Lung (tissue), 12 donors: ENCODE data around the gene RRN3. TPM values are rescaled to one million over a fixed set of nuclear protein-coding genes. Genes with fewer than 3 reads are reported as not detected.
"Not testable (repeated sequence)": the region's sequence is repeated elsewhere in the genome, so short reads cannot be mapped to it uniquely, and the experiment has no call there.

Experiments
- ATAC-seq: fragments of 200-7000 bp; cut with Tn5 transposase; one replicate; pipeline ENCODE4 v1.9.1; 2020; ENCODE audit warnings: moderate number of reproducible peaks; ENCODE audit not compliant: insufficient read depth, low FRiP score
- DNase-seq, 3 donors: peaks; one replicate each; pipeline ENCODE4 v3.0.0-alpha.2; 2013 to 2017
- H3K27ac ChIP-seq, 2 donors: one replicate each; pipeline ENCODE4 v1.5.1; 2013; ENCODE audit warnings: mild to moderate bottlenecking in 2 of 2, moderate library complexity in 2 of 2, control low read depth in 1 of 2, inconsistent platforms in 1 of 2, low read depth in 1 of 2, low read length in 1 of 2
- H3K27me3 ChIP-seq, 3 donors: one replicate each; pipeline ENCODE4 v1.5.1; 2013; ENCODE audit warnings: low read length in 2 of 3; ENCODE audit not compliant: control insufficient read depth in 3 of 3, insufficient read depth in 3 of 3
- H3K36me3 ChIP-seq, 4 donors: one replicate each; pipeline ENCODE4 v1.5.1; 2013; ENCODE audit warnings: low read length in 4 of 4, mild to moderate bottlenecking in 1 of 4, moderate library complexity in 1 of 4; ENCODE audit not compliant: control insufficient read depth in 4 of 4, insufficient read depth in 4 of 4
- H3K4me1 ChIP-seq, 5 donors: one replicate each; pipeline ENCODE4 v1.5.1; 2013; ENCODE audit warnings: low read length in 5 of 5, mild to moderate bottlenecking in 2 of 5, moderate library complexity in 1 of 5; ENCODE audit not compliant: control insufficient read depth in 5 of 5, insufficient read depth in 5 of 5
- H3K4me3 ChIP-seq: one replicate; pipeline ENCODE4 v1.5.1; 2013; ENCODE audit warnings: mild to moderate bottlenecking, control low read depth, moderate library complexity
- H3K9ac ChIP-seq, 2 donors: one replicate each; pipeline ENCODE4 v1.5.1; 2013; ENCODE audit warnings: low read length in 2 of 2, control low read depth in 1 of 2; ENCODE audit not compliant: insufficient read depth in 1 of 2
- H3K9me3 ChIP-seq, 4 donors: one replicate each; pipeline ENCODE4 v1.5.1; 2013; ENCODE audit warnings: low read length in 3 of 4, mild to moderate bottlenecking in 1 of 4, moderate library complexity in 1 of 4; ENCODE audit not compliant: control insufficient read depth in 4 of 4, insufficient read depth in 3 of 4
- WGBS, 2 donors: extraction: QIAGEN DNeasy Blood & Tissue Kit; methylation state at CpG; one replicate each; pipeline ENCODE4 v1.1.7; 2013; 5-methylcytosine and 5-hydroxymethylcytosine counted together
- polyA plus RNA-seq, 2 donors: library from polyadenylated mRNA; stranded (reverse); fragments of 200-250 nt; gene quantifications; one replicate each; pipeline ENCODE4 v1.2.1, GENCODE V29; 2013
- total RNA-seq, 2 donors: library from RNA; depleted of rRNA in 1 of 2; stranded (reverse); fragments of >200 nt in 1 of 2; gene quantifications; one replicate each; pipeline ENCODE4 v1.2.1, GENCODE V29; 2014 to 2021
- TF ChIP-seq, protein P1 (sequence below): IDR thresholded peaks from 2 replicates; pipeline ENCODE4 v1.5.1; 2012; ENCODE audit warnings: mild to moderate bottlenecking; ENCODE audit errors: control extremely low read depth, extremely low read depth
- donor health status: control.
- donor health status: control.
- donor health status: Bipolar disorder and iron deficiency.
- donor health status: healthy.
- donor health status: DM: yes; HTN: yes; CAD: no.

RRN3 gene
- total and polyA plus RNA-seq, 4 donors, result 11.1 to 43.1 (median 19.3) TPM

DNA sequence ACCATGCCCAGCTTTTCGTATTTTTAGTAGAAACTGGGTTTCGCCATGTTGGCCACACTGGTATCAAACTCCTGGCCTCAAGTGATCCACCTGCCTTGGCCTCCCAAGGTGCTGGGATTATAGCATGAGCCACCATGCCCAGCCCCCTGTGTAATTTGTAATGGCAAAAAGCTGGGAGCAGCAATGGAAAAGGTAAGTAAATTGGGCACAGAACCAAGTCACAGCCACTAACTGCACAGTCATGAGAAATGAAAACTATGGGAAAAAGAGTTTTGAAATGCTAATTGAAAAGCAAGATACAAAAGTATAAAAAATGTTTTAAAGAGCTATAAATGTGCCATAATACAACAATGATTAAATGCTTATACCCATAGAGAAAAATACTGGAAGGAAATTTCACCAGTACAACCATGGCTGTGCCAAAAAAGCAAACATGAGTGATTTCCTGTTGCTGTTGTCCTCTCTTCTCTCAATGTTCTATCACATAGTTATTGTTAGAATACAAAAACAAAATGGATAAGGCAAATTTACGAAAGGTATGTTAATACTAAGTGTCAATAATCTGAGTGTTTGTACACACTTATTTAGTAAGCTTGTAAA is 44.4 kb downstream of the RRN3 start:
- Histone ChIP-seq H3K4me1 (peaks cover 0 to 11% (median 2%) of the 10 kb centered on the region in 5 donors), H3K27me3 (no peaks in the 10 kb centered on the region), H3K4me3 (no peak overlapping the region), H3K36me3 (peaks cover 0 to 15% (median 11%) of the 10 kb centered on the region in 4 donors), H3K9ac (no peak overlapping the region), H3K9me3 (peaks cover 0 to 2% (median 0%) of the 10 kb centered on the region in 4 donors), H3K27ac (peak overlapping the region in 1 of 2 donors; percentile 20)
- 84 to 93% methylated on average over 3 of the region's 3 CpGs for WGBS, 2 donors
- TF ChIP-seq, protein P1, sequence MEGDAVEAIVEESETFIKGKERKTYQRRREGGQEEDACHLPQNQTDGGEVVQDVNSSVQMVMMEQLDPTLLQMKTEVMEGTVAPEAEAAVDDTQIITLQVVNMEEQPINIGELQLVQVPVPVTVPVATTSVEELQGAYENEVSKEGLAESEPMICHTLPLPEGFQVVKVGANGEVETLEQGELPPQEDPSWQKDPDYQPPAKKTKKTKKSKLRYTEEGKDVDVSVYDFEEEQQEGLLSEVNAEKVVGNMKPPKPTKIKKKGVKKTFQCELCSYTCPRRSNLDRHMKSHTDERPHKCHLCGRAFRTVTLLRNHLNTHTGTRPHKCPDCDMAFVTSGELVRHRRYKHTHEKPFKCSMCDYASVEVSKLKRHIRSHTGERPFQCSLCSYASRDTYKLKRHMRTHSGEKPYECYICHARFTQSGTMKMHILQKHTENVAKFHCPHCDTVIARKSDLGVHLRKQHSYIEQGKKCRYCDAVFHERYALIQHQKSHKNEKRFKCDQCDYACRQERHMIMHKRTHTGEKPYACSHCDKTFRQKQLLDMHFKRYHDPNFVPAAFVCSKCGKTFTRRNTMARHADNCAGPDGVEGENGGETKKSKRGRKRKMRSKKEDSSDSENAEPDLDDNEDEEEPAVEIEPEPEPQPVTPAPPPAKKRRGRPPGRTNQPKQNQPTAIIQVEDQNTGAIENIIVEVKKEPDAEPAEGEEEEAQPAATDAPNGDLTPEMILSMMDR, result no peak
- no peak for DNase-seq
- no peak for ATAC-seq

DNA sequence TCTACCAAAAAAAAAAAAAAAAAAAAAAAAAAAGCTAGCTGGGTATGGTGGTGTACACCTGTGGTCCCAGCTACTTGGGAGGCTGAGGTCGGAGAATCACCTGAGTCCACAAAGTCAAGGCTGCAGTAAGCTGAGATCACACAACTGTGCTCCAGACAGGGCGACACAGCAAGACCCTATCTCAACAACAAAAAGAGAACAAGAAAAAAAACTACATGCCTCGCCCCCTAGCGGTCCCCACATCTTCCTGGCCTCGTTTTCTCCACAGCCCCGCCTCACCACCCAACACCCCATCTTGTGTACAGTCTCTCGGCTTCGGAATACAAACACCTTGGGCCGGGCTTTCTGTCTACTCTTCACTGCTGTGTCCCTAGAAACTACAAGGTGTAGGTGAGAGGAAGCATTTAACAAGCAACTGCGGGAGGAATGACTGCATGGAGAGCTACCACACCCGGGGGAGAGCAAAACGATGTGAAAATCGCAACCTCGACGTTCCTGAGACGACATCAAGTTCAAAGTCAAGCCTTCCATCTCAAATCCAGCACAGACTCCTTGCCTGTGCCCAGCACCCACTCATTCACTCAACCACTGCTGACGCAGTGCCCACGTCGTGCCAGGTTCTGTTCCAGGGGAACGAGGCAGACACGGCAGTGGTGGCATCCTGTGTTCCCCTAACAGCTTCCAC is 47.2 kb downstream of the RRN3 start:
- ATAC-seq (no peak), DNase-seq (no peak)
- H3K4me3 ChIP-seq, result no peak overlapping the region
- TF ChIP-seq, protein P1, result no peak
- H3K36me3 ChIP-seq, result peaks cover 3 to 15% (median 15%) of the 10 kb centered on the region in 4 donors
- H3K27ac ChIP-seq, result no peak overlapping the region
- H3K27me3 ChIP-seq, result no peaks in the 10 kb centered on the region
- 95 to 96% methylated on average over 21 of the region's 21 CpGs for WGBS, 2 donors
- H3K9me3 ChIP-seq, result no peaks in the 10 kb centered on the region
- no peak overlapping the region for H3K9ac ChIP-seq
- H3K4me1 ChIP-seq, result peaks cover 0 to 3% (median 0%) of the 10 kb centered on the region in 5 donors

DNA sequence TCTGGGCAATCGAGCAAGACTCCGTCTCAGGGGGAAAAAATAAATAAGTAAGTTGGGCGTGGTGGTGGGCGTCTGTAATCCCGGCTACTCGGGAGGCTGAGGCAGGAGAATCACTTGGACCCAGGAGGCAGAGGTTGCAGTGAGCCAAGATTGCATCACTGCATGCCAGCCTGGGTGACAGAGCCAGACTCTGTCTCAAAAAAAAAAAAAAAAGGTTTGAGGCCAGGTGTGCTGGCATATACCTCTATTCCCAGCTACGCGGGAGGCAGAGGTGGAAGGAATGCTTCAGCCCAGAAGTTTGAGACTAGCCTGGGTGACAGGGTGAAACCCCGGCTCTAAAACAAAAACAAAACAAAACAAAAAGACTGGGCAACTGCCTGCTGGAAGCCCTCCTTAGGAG is 48.8 kb downstream of the RRN3 start:
- H3K36me3 ChIP-seq, result peaks cover 3 to 22% (median 20%) of the 10 kb centered on the region in 4 donors
- not testable (repeated sequence) for H3K4me1 ChIP-seq, DNase-seq, H3K27ac ChIP-seq, H3K27me3 ChIP-seq, H3K4me3 ChIP-seq, ATAC-seq, H3K9me3 ChIP-seq, H3K9ac ChIP-seq
- 90 to 97% methylated on average over 9 of the region's 9 CpGs for WGBS, 2 donors

DNA sequence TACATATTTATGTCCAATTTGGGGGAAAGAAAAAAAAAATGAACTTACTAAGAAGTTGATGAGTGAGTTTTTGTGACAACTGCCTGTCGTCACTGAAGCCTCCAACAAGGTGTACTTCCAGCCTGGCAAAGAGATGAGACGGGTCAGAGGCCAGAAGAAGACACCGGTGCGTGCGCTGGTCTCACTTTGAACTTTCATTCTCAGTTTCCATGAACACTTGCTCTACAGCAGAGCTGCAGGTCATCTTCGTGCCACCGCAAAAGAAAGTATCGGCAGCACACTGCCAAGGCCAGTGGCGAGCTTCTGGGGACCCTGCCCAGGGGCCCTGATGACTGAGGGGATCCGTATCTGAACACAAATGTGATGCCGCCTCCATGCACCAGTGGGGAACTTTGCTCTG is 49.8 kb downstream of the RRN3 start:
- Histone ChIP-seq H3K9ac (no peak overlapping the region), H3K4me3 (no peak overlapping the region), H3K9me3 (no peaks in the 10 kb centered on the region), H3K27ac (no peak overlapping the region), H3K27me3 (no peaks in the 10 kb centered on the region), H3K36me3 (peaks cover 12 to 29% (median 26%) of the 10 kb centered on the region in 4 donors), H3K4me1 (peaks cover 0 to 4% (median 3%) of the 10 kb centered on the region in 5 donors)
- no peak for ATAC-seq
- TF ChIP-seq, protein P1, result no peak
- no peak for DNase-seq
- 92 to 95% methylated on average over 11 of the region's 11 CpGs for WGBS, 2 donors
